VCaP (cell line): ENCODE data around the gene APOBEC4.

Experiments
- H3K27ac ChIP-seq: fragments of 450-650 bp; 2 replicates; pipeline ENCODE4 v1.5.1; 2017
- CTCF ChIP-seq: fragments of 450-650 bp; conservative IDR thresholded peaks from 2 replicates; pipeline ENCODE4 v1.5.1; 2017; ENCODE audit warnings: mild to moderate bottlenecking, moderate library complexity

APOBEC4 gene

GRCh38 chr1:183694755-183695154 is 41.6 kb upstream of the APOBEC4 start:
- no peak overlapping the region for H3K27ac ChIP-seq
- no peak for TF ChIP-seq CTCF

GRCh38 chr1:183694066-183694465 is 41.0 kb upstream of the APOBEC4 start:
- H3K27ac ChIP-seq = no peak overlapping the region
- TF ChIP-seq CTCF = no peak

- no peak overlapping the region for H3K27ac ChIP-seq
- TF ChIP-seq CTCF = no peak
Measured at GRCh38 chr1:183693521-183693920, 40.4 kb upstream of the APOBEC4 start.

- no peak for TF ChIP-seq CTCF
- no peak overlapping the region for H3K27ac ChIP-seq
Measured at GRCh38 chr1:183689762-183690204, 36.7 kb upstream of the APOBEC4 start.

- no peak for TF ChIP-seq CTCF
- H3K27ac ChIP-seq = no peak overlapping the region
Measured at GRCh38 chr1:183688341-183689060, 35.4 kb upstream of the APOBEC4 start.

- no peak overlapping the region for H3K27ac ChIP-seq
- TF ChIP-seq CTCF = no peak
Measured at GRCh38 chr1:183687546-183688304, 34.6 kb upstream of the APOBEC4 start.

GRCh38 chr1:183686229-183686628 is 33.1 kb upstream of the APOBEC4 start:
- H3K27ac ChIP-seq = no peak overlapping the region
- TF ChIP-seq CTCF = no peak
